HAP-1 (cell line): Measurements from ENCODE around the gene AMDHD2.
"Not testable (repeated sequence)": the region's sequence is repeated elsewhere in the genome, so short reads cannot be mapped to it uniquely, and the experiment has no call there.

Experiments used
- DNase-seq, 2 experiments: peaks; one replicate each; pipeline ENCODE4 v3.0.0-alpha.2; 2016 to 2020; ENCODE audit warnings: low spot score in 2 of 2
- H3K27me3 ChIP-seq: fragments of 250-450 bp; sonication (Bioruptor Pico); 2 replicates; pipeline ENCODE4 v1.5.1; 2020; ENCODE audit warnings: low read depth, mild to moderate bottlenecking, moderate library complexity
- H3K36me3 ChIP-seq: fragments of 250-450 bp; sonication (Bioruptor Pico); replicated peaks from 2 replicates; pipeline ENCODE4 v1.5.1; 2020; ENCODE audit warnings: mild to moderate bottlenecking
- H3K4me1 ChIP-seq: fragments of 250-450 bp; sonication (Bioruptor Pico); 2 replicates; pipeline ENCODE4 v1.5.1; 2020; ENCODE audit warnings: mild to moderate bottlenecking
- H3K4me3 ChIP-seq: fragments of 250-450 bp; sonication (Bioruptor Pico); 2 replicates; pipeline ENCODE4 v1.5.1; 2020; ENCODE audit warnings: mild to moderate bottlenecking, moderate library complexity
- H3K9me3 ChIP-seq: fragments of 250-450 bp; sonication (Bioruptor Pico); 2 replicates; pipeline ENCODE4 v1.5.1; 2020; ENCODE audit warnings: mild to moderate bottlenecking, moderate library complexity
- in situ Hi-C: fragments of 300-500 bp; cut with MboI; formaldehyde crosslinking; loops from 3 replicates; pipeline ENCODE4 v1.14.3; 2020; ENCODE audit warnings: low sequenced_read_pairs, inconsistent platforms, mixed read lengths

The AMDHD2 gene

GRCh38 chr16:2533142-2533755 is 13.1 kb downstream of the AMDHD2 start:
- Histone ChIP-seq H3K4me3 (peak overlapping the region; percentile 37), H3K4me1 (peaks cover 15% of the 10 kb centered on the region)
- H3K36me3 ChIP-seq, H3K9me3 ChIP-seq, DNase-seq, H3K27me3 ChIP-seq, in situ Hi-C loops: not testable (repeated sequence)

GRCh38 chr16:2533912-2534311 is 13.7 kb downstream of the AMDHD2 start:
- no peak for DNase-seq

GRCh38 chr16:2534335-2534734 is 14.2 kb downstream of the AMDHD2 start:
- H3K9me3 ChIP-seq, H3K4me3 ChIP-seq, H3K36me3 ChIP-seq, in situ Hi-C loops, H3K27me3 ChIP-seq: not testable (repeated sequence)
- DNase-seq = peak in 1 of 2 experiments; percentile 7
- H3K4me1 ChIP-seq = peaks cover 15% of the 10 kb centered on the region

More at GRCh38 chr16:2533912-2534311, 13.7 kb downstream of the AMDHD2 start:
- Histone ChIP-seq H3K36me3 (no peaks in the 10 kb centered on the region; the same call in none of the 2 replicates), H3K4me1 (peaks cover 15% of the 10 kb centered on the region), H3K27me3 (no peaks in the 10 kb centered on the region), H3K4me3 (no peak overlapping the region), H3K9me3 (no peaks in the 10 kb centered on the region)
- in situ Hi-C loops = no loop called here

GRCh38 chr16:2535625-2536013 is 15.4 kb downstream of the AMDHD2 start:
- H3K4me3 ChIP-seq = no peak overlapping the region
- no peaks in the 10 kb centered on the region for H3K27me3 ChIP-seq
- in situ Hi-C loops = loop anchor here (5.0 kb wide), 1 partner anchor 62 kb away; no protein-coding TSS in a partner anchor
- H3K9me3 ChIP-seq = no peaks in the 10 kb centered on the region
- no peaks in the 10 kb centered on the region; the same call in 1 of the 2 replicates for H3K36me3 ChIP-seq
- peaks cover 15% of the 10 kb centered on the region for H3K4me1 ChIP-seq
- no peak for DNase-seq

GRCh38 chr16:2537451-2538379 is 17.5 kb downstream of the AMDHD2 start, which contains the start of gene PDPK1:
Gene PDPK1 (plus strand): TSS chr16:2538021. CDS start chr16:2538113, 92 bp downstream.
- peaks cover 6% of the 10 kb centered on the region for H3K4me1 ChIP-seq
- H3K9me3 ChIP-seq = no peaks in the 10 kb centered on the region
- H3K4me3 ChIP-seq = peak within 1 kb of the TSS; percentile 53
- H3K36me3 ChIP-seq = no peaks in the 10 kb centered on the region
- no peaks in the 10 kb centered on the region for H3K27me3 ChIP-seq
- DNase-seq = peak; percentile 88 to 94
- in situ Hi-C loops = loop anchor here (5.0 kb wide), 1 partner anchor 60 kb away; no protein-coding TSS in a partner anchor

- not testable (repeated sequence) for H3K36me3 ChIP-seq, H3K4me1 ChIP-seq, H3K27me3 ChIP-seq, DNase-seq, H3K9me3 ChIP-seq
- in situ Hi-C loops = loop anchor here (5.0 kb wide), 1 partner anchor 58 kb away; no protein-coding TSS in a partner anchor
- peak overlapping the region; percentile 32 for H3K4me3 ChIP-seq
Measured at GRCh38 chr16:2539192-2539844, 19.1 kb downstream of the AMDHD2 start.

- H3K4me1 ChIP-seq, H3K9me3 ChIP-seq, H3K36me3 ChIP-seq, H3K4me3 ChIP-seq, H3K27me3 ChIP-seq: not testable (repeated sequence)
- DNase-seq = peak in 1 of 2 experiments; percentile 54
- in situ Hi-C loops = loop anchor here (5.0 kb wide), 1 partner anchor 57 kb away; no protein-coding TSS in a partner anchor
Measured at GRCh38 chr16:2539845-2540458, 19.8 kb downstream of the AMDHD2 start.

GRCh38 chr16:2540912-2541311 is 20.7 kb downstream of the AMDHD2 start:
- H3K4me3 ChIP-seq, H3K27me3 ChIP-seq, H3K4me1 ChIP-seq, in situ Hi-C loops, DNase-seq, H3K9me3 ChIP-seq, H3K36me3 ChIP-seq: not testable (repeated sequence)

- H3K4me3 ChIP-seq, H3K4me1 ChIP-seq, H3K9me3 ChIP-seq, DNase-seq, in situ Hi-C loops, H3K36me3 ChIP-seq, H3K27me3 ChIP-seq: not testable (repeated sequence)
Measured at GRCh38 chr16:2541409-2541808, 21.2 kb downstream of the AMDHD2 start.

GRCh38 chr16:2543771-2544170 is 23.6 kb downstream of the AMDHD2 start:
- DNase-seq, in situ Hi-C loops, H3K4me1 ChIP-seq, H3K27me3 ChIP-seq, H3K4me3 ChIP-seq, H3K9me3 ChIP-seq, H3K36me3 ChIP-seq: not testable (repeated sequence)

GRCh38 chr16:2550283-2550878 is 30.2 kb downstream of the AMDHD2 start:
- H3K27me3 ChIP-seq, H3K4me3 ChIP-seq, H3K4me1 ChIP-seq, H3K9me3 ChIP-seq, H3K36me3 ChIP-seq, in situ Hi-C loops, DNase-seq: not testable (repeated sequence)

- in situ Hi-C loops, H3K4me3 ChIP-seq: not testable (repeated sequence)
Measured at GRCh38 chr16:2551420-2551889, 31.3 kb downstream of the AMDHD2 start.

More at GRCh38 chr16:2551420-2551889, 31.3 kb downstream of the AMDHD2 start:
- not testable (repeated sequence) for H3K9me3 ChIP-seq, H3K36me3 ChIP-seq, H3K4me1 ChIP-seq, H3K27me3 ChIP-seq, DNase-seq
